ENCODE results near the gene SYNE1.

DNA sequence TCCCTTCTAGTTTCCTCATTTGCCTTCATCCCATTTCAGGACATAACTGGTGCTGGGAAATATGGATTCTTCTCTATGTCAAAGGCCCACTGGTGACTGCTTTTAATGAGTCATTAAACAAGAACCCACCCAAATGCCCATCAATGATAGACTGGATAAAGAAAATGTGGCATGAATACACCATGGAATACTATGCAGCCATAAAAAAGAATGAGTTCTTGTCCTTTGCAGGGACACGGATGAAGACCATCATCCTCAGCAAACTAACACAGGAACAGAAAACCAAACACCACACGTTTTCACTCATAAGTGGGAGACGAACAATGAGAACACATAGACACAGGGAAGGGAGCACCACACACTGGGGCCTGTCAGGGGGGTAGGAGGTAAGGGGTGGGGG, 518.9 kb downstream of the SYNE1 start:
- TF ChIP-seq, protein P1, sequence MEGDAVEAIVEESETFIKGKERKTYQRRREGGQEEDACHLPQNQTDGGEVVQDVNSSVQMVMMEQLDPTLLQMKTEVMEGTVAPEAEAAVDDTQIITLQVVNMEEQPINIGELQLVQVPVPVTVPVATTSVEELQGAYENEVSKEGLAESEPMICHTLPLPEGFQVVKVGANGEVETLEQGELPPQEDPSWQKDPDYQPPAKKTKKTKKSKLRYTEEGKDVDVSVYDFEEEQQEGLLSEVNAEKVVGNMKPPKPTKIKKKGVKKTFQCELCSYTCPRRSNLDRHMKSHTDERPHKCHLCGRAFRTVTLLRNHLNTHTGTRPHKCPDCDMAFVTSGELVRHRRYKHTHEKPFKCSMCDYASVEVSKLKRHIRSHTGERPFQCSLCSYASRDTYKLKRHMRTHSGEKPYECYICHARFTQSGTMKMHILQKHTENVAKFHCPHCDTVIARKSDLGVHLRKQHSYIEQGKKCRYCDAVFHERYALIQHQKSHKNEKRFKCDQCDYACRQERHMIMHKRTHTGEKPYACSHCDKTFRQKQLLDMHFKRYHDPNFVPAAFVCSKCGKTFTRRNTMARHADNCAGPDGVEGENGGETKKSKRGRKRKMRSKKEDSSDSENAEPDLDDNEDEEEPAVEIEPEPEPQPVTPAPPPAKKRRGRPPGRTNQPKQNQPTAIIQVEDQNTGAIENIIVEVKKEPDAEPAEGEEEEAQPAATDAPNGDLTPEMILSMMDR (IDR thresholded peaks at IDR 0.05): no peak
- no peak for TF ChIP-seq POLR2A (IDR thresholded peaks at IDR 0.05)
- TF ChIP-seq POLR2AphosphoS5 (IDR thresholded peaks at IDR 0.05): no peak

Data from upper lobe of left lung (tissue), 4 donors.